Mucosa of descending colon (tissue), 3 donors: ENCODE data around the gene PEX11B. TPM values are rescaled to one million over a fixed set of nuclear protein-coding genes. Genes with fewer than 3 reads are reported as not detected.

Source experiments
- ATAC-seq: fragments of 200-7000 bp; cut with Tn5 transposase; one replicate; pipeline ENCODE4 v1.9.1; 2020; ENCODE audit warnings: mild to moderate bottlenecking, moderate library complexity
- DNase-seq, 3 donors: peaks; one replicate each; pipeline ENCODE4 v3.0.0-alpha.2; 2020
- H3K36me3 ChIP-seq: fragments of 200-600 bp; one replicate; pipeline ENCODE4 v1.8.0; 2021; ENCODE audit warnings: low read depth, mild to moderate bottlenecking
- H3K4me1 ChIP-seq: fragments of 200-600 bp; one replicate; pipeline ENCODE4 v1.8.0; 2021; ENCODE audit warnings: low read depth, mild to moderate bottlenecking
- H3K4me3 ChIP-seq: fragments of 200-600 bp; one replicate; pipeline ENCODE4 v1.8.0; 2021; ENCODE audit warnings: mild to moderate bottlenecking
- H3K9me3 ChIP-seq: fragments of 200-600 bp; one replicate; pipeline ENCODE4 v1.8.0; 2021; ENCODE audit warnings: mild to moderate bottlenecking
- intact Hi-C, 2 donors: fragments of 100-400 bp; cut with DNase I in 1 of 2; cut with micrococcal nuclease in 1 of 2; formaldehyde crosslinking; loops; one replicate each; pipeline versions ENCODE4 v1.11.0 to v1.11.1; 2022; cut with DNase I, micrococcal nuclease
- total RNA-seq, 3 donors: library from RNA; stranded (reverse); fragmentation: NEBNext Ultra II Directional in 2 of 3; extraction: Animal tissue kit (Norgen Biotek cat#: 25700) in 2 of 3; gene quantifications; one replicate each; pipeline versions ENCODE4 v1.2.1 to v1.2.4, GENCODE V29; 2021 to 2023
- TF ChIP-seq, protein P1 (sequence below): fragments of 200-600 bp; IDR thresholded peaks from one replicate; pipeline ENCODE4 v1.8.0; 2022; ENCODE audit warnings: antibody characterized with exemption, mild to moderate bottlenecking
- donor health status: DM: no; HTN: no; CAD: no; lungs with moderate emphysema.
- donor health status: DM: no; HTN: no; CAD: no.
- donor health status: DM: no; HTN: yes; CAD: no.

Gene PEX11B
- total RNA-seq, 3 donors from 2014 or later: 25.5 to 34.8 (median 33.3) TPM

DNA sequence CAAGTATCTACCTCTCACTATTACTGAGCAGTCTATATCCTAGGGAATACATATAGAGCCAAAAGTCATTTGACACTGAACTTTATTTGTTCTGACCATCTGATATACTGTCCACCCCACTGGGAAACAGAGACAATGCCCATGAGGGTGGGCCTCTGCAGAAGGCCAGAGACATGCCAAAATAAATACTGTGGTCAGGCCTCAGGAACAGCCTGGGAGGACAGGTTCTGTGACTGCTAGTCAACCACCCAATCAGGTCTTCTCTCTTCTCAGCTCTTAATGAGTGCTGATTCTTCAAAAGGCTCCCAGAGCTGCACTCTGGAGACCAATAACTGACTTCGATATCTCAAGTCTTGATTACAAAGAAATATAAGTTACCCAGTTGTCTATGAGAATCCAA, 27.4 kb downstream of the PEX11B start:
- Histone ChIP-seq H3K9me3 (no peaks in the 10 kb centered on the region), H3K36me3 (no peaks in the 10 kb centered on the region), H3K4me1 (peaks cover 12% of the 10 kb centered on the region), H3K4me3 (no peak overlapping the region)
- intact Hi-C loops: loop anchor here in 1 of 2 donors (10.0 kb wide), 1 partner anchor 124 kb away; no protein-coding TSS in a partner anchor
- peak; percentile 22 for ATAC-seq
- no peak for DNase-seq
- TF ChIP-seq, protein P1, sequence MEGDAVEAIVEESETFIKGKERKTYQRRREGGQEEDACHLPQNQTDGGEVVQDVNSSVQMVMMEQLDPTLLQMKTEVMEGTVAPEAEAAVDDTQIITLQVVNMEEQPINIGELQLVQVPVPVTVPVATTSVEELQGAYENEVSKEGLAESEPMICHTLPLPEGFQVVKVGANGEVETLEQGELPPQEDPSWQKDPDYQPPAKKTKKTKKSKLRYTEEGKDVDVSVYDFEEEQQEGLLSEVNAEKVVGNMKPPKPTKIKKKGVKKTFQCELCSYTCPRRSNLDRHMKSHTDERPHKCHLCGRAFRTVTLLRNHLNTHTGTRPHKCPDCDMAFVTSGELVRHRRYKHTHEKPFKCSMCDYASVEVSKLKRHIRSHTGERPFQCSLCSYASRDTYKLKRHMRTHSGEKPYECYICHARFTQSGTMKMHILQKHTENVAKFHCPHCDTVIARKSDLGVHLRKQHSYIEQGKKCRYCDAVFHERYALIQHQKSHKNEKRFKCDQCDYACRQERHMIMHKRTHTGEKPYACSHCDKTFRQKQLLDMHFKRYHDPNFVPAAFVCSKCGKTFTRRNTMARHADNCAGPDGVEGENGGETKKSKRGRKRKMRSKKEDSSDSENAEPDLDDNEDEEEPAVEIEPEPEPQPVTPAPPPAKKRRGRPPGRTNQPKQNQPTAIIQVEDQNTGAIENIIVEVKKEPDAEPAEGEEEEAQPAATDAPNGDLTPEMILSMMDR: no peak

DNA sequence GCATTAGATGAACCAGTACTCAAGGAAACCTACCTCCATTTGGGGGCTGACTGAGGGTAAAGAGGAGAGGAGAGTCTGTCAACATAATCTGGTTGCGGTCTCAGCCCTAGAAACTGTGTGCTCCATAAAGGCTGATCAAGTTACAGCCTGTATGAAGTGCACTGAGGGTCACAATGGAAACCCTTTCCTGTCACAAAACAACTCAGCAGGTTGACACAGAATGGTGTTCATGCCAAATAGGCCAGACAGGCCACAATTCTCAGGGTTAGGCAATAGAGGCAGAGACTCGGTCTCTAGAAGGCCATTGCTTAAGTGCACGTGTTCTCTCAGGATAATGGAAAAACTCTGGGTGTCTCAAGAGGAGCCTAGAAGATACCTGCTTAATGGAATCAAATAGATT, 28.8 kb downstream of the PEX11B start:
- ATAC-seq (no peak), DNase-seq (no peak)
- intact Hi-C loops: loop anchor here in 1 of 2 donors (10.0 kb wide), 1 partner anchor 125 kb away; no protein-coding TSS in a partner anchor
- Histone ChIP-seq H3K4me1 (peaks cover 17% of the 10 kb centered on the region), H3K4me3 (no peak overlapping the region), H3K9me3 (no peaks in the 10 kb centered on the region), H3K36me3 (no peaks in the 10 kb centered on the region)
- TF ChIP-seq, protein P1: no peak

DNA sequence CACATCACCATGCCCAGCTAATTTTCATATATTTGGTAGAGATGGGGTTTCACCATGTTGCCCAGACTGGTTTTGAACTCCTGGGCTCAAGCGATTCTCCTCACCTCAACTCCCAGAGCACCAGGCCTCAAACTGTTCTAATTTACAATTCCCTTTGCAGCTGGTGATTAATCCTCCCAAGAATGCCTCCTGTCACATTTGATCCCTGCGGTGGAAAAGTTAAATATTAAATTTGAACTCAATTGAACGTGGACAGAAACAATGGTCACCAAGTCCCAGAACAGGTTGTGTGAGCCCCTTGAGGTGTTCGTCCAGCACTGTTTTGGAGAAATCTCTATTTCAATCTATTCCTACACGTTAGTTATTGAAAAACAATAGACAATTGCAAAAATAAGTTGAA, 30.9 kb downstream of the PEX11B start:
- TF ChIP-seq, protein P1: no peak
- intact Hi-C loops: no loop called here

DNA sequence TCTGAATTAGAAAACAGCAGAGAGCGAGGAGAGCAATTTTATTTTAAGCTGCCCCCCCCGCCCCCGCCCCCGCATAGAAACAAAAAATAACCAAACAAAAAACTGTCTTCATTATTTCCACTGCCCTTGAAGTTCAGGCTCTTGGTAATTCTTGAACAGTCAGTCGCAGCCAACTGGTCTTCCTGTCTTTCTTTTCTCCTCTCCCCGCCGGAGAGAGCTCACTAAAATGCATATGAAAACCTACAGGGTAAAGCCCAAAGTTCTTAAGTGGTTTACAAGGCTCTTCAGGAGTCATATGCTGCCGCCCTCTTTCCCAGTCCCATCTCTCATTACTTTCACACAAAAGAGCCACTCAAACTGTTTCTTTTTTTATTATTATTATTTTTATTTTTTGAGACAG, 31.7 kb downstream of the PEX11B start:
- H3K4me3 ChIP-seq: no peak overlapping the region
- no peaks in the 10 kb centered on the region for H3K36me3 ChIP-seq
- no peak for ATAC-seq
- intact Hi-C loops: no loop called here
- TF ChIP-seq, protein P1: no peak
- H3K4me1 ChIP-seq: peaks cover 10% of the 10 kb centered on the region
- H3K9me3 ChIP-seq: no peaks in the 10 kb centered on the region
- no peak for DNase-seq

More for the DNA sequence above, 30.9 kb downstream of the PEX11B start:
- no peak for DNase-seq
- Histone ChIP-seq H3K4me3 (no peak overlapping the region), H3K36me3 (no peaks in the 10 kb centered on the region), H3K9me3 (no peaks in the 10 kb centered on the region), H3K4me1 (peaks cover 17% of the 10 kb centered on the region)
- ATAC-seq: no peak

DNA sequence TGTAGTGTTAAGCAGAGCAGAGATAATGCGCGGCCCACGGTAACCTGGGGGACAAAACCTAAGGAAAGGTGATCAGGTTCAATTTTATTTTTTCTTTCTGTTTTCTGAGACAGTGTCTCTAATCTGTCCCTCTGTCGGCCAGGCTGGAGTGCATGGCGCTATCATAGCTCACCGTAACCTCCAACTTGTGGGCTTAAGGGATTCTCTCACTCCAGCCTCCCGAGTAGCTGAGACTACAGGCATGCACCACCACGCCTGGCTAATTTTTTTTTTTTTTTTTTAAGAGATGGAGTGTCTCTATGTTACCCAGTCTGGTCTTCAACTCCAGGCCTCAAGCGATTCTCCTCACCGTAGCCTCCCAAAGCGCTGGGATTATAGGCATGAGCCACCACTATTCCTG, 32.1 kb downstream of the PEX11B start:
- no peak for ATAC-seq
- intact Hi-C loops: no loop called here
- no peaks in the 10 kb centered on the region for H3K36me3 ChIP-seq

More for the DNA sequence above, 32.1 kb downstream of the PEX11B start:
- Histone ChIP-seq H3K4me3 (no peak overlapping the region), H3K4me1 (peaks cover 6% of the 10 kb centered on the region), H3K9me3 (no peaks in the 10 kb centered on the region)
- TF ChIP-seq, protein P1: no peak
- no peak for DNase-seq
